HepG2 (cell line): ENCODE data around the gene KCNAB3. TPM values are rescaled to one million over a fixed set of nuclear protein-coding genes. Genes with fewer than 3 reads are reported as not detected.
A peak's percentile ranks its signal among the peaks of the same experiment; 100 is the strongest.

ENCODE experiments used
- ASH2L ChIP-seq: fragments of 300-600, 200-600 bp; sonication (generic); IDR thresholded peaks from 2 replicates; pipeline ENCODE4 v1.7.0; 2017; ENCODE audit warnings: low read depth, mild to moderate bottlenecking, moderate library complexity, mixed read lengths, low read length; ENCODE audit not compliant: insufficient read length
- ATF7-NPFF ChIP-seq: sonication (generic); formaldehyde crosslinking; IDR thresholded peaks from 2 replicates; pipeline ENCODE4 v1.8.1; 2023; ENCODE audit warnings: mild to moderate bottlenecking, low read depth, missing genetic modification reagents, moderate library complexity
- CENPX ChIP-seq: sonication (generic); formaldehyde crosslinking; IDR thresholded peaks from 2 replicates; pipeline ENCODE4 v1.9.0; 2021; ENCODE audit warnings: mild to moderate bottlenecking, missing genetic modification reagents, moderate library complexity
- DRAP1 ChIP-seq: IDR thresholded peaks from 2 replicates; pipeline ENCODE4 v1.6.1; 2016; ENCODE audit warnings: missing genetic modification reagents, missing compliant biosample characterization
- ESRRA ChIP-seq: sonication (generic); formaldehyde crosslinking; IDR thresholded peaks from 2 replicates; pipeline ENCODE4 v1.5.1; 2020; ENCODE audit warnings: mild to moderate bottlenecking, low read depth, missing genetic modification reagents
- MED8 ChIP-seq: sonication (generic); formaldehyde crosslinking; IDR thresholded peaks from 2 replicates; pipeline ENCODE4 v1.8.1; 2023; ENCODE audit warnings: mild to moderate bottlenecking, missing genetic modification reagents; ENCODE audit not compliant: insufficient replicate concordance
- MIXL1 ChIP-seq: IDR thresholded peaks from 2 replicates; pipeline ENCODE4 v1.6.1; 2016
- SNAI1 ChIP-seq: sonication (generic); formaldehyde crosslinking; IDR thresholded peaks from 2 replicates; pipeline ENCODE4 v1.5.0; 2020; ENCODE audit warnings: mild to moderate bottlenecking, missing genetic modification reagents, borderline replicate concordance
- SNAPC2 ChIP-seq: sonication (generic); formaldehyde crosslinking; IDR thresholded peaks from 2 replicates; pipeline ENCODE4 v1.8.1; 2022; ENCODE audit warnings: mild to moderate bottlenecking, missing genetic modification reagents
- ZBTB43 ChIP-seq: sonication (generic); formaldehyde crosslinking; conservative IDR thresholded peaks from 2 replicates; pipeline ENCODE4 v1.4.0; 2020; ENCODE audit warnings: missing genetic modification reagents
- ZFAT ChIP-seq: sonication (generic); formaldehyde crosslinking; conservative IDR thresholded peaks from 2 replicates; pipeline ENCODE4 v1.8.1; 2023; ENCODE audit warnings: missing genetic modification reagents, inconsistent platforms
- ZFYVE20 ChIP-seq: sonication (generic); formaldehyde crosslinking; IDR thresholded peaks from 2 replicates; pipeline ENCODE4 v1.8.0; 2023; ENCODE audit warnings: low read depth, mild to moderate bottlenecking, moderate library complexity, missing genetic modification reagents, borderline replicate concordance
- ZHX2 ChIP-seq, 2 experiments: sonication (generic) in 1 of 2; formaldehyde crosslinking in 1 of 2; IDR thresholded peaks; 2 replicates each; pipeline versions ENCODE4 v1.6.1 to v1.9.0; 2014 to 2022; ENCODE audit warnings: antibody characterized with exemption in 1 of 2, borderline replicate concordance in 1 of 2, inconsistent platforms in 1 of 2, low read depth in 1 of 2, missing genetic modification reagents in 1 of 2
- ZNF510 ChIP-seq: sonication (generic); formaldehyde crosslinking; IDR thresholded peaks from 2 replicates; pipeline ENCODE4 v1.4.0; 2020; ENCODE audit warnings: low read depth, mild to moderate bottlenecking, missing genetic modification reagents
- ZNF75D ChIP-seq: sonication (generic); formaldehyde crosslinking; IDR thresholded peaks from 2 replicates; pipeline ENCODE4 v1.8.1; 2023; ENCODE audit warnings: missing genetic modification reagents, mild to moderate bottlenecking, borderline replicate concordance
- polyA plus RNA-seq, 8 experiments: library from polyadenylated mRNA; depleted of rRNA in 3 of 8; stranded (reverse) in 7 of 8; unstranded in 1 of 8; fragments of >200 nt; fragmentation: Illumina TruSeq in 4 of 8; extraction: Trizol in 4 of 8; gene quantifications; 2 replicates each; pipeline versions ENCODE4 v1.2.1 to v1.2.3, GENCODE V29; 2011 to 2016; ENCODE audit warnings: low read depth in 4 of 8, missing spikeins in 1 of 8, mixed read lengths in 1 of 8; ENCODE audit not compliant: insufficient read depth in 1 of 8
- total RNA-seq, 5 experiments: library from RNA; depleted of rRNA; stranded (reverse); fragments of >200 nt; fragmentation: Illumina TruSeq; extraction: Trizol; gene quantifications; 2 replicates each; pipeline ENCODE4 v1.2.3, GENCODE V29; 2016; ENCODE audit warnings: low read depth in 1 of 5
- TF ChIP-seq, protein P1 (sequence below): sonication (generic); formaldehyde crosslinking; conservative IDR thresholded peaks from 2 replicates; pipeline ENCODE4 v1.8.1; 2023; ENCODE audit warnings: missing genetic modification reagents
- TF ChIP-seq, protein P2 (sequence below): sonication (generic); formaldehyde crosslinking; IDR thresholded peaks from 2 replicates; pipeline ENCODE4 v1.4.0; 2020; ENCODE audit warnings: low read depth, mild to moderate bottlenecking, missing genetic modification reagents

Gene KCNAB3
- total and polyA plus RNA-seq, 2 of the 13 experiments (the other 11 are each of a cell fraction or from before 2014, with no cell fraction given): 0.29 to 0.88 TPM

GRCh38 chr17:7915611-7916384, 13.9 kb downstream of the KCNAB3 start, which contains the start of gene RNF227 (continued):
- TF ChIP-seq ZBTB43 (CRISPR knock-in tag) (peak; percentile 86), ZNF510 (CRISPR knock-in tag) (0 out of 2 replicates have a peak, but pooled peaks have one; percentile 72), SNAI1 (CRISPR knock-in tag) (0 out of 2 replicates have a peak, but pooled peaks have one; percentile 66), SNAPC2 (CRISPR knock-in tag) (no peak), ZFYVE20 (peak; percentile 97), ZHX2 (IDR thresholded peaks at IDR 0.05; ENCODE audit: low read depth) (0 out of 2 replicates have a peak, but pooled peaks have one; percentile 33), ZHX2 (CRISPR knock-in tag; IDR thresholded peaks at IDR 0.05; ENCODE audit: borderline replicate concordance) (peak; percentile 94; the same call in 1 of the 2 replicates), ASH2L (no peak), MIXL1 (CRISPR knock-in tag) (no peak), ESRRA (CRISPR knock-in tag) (no peak; the same call in 1 of the 2 replicates), DRAP1 (no peak), CENPX (CRISPR knock-in tag) (no peak), ZNF75D (no peak), MED8 (CRISPR knock-in tag) (no peak), ZFAT (0 out of 2 replicates have a peak, but pooled peaks have one; percentile 80), ATF7-NPFF (CRISPR knock-in tag) (peak; percentile 94; the same call in 1 of the 2 replicates)
- TF ChIP-seq, protein P1, sequence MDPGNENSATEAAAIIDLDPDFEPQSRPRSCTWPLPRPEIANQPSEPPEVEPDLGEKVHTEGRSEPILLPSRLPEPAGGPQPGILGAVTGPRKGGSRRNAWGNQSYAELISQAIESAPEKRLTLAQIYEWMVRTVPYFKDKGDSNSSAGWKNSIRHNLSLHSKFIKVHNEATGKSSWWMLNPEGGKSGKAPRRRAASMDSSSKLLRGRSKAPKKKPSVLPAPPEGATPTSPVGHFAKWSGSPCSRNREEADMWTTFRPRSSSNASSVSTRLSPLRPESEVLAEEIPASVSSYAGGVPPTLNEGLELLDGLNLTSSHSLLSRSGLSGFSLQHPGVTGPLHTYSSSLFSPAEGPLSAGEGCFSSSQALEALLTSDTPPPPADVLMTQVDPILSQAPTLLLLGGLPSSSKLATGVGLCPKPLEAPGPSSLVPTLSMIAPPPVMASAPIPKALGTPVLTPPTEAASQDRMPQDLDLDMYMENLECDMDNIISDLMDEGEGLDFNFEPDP (CRISPR knock-in tag): 0 out of 2 replicates have a peak, but pooled peaks have one; percentile 68
- TF ChIP-seq, protein P2, sequence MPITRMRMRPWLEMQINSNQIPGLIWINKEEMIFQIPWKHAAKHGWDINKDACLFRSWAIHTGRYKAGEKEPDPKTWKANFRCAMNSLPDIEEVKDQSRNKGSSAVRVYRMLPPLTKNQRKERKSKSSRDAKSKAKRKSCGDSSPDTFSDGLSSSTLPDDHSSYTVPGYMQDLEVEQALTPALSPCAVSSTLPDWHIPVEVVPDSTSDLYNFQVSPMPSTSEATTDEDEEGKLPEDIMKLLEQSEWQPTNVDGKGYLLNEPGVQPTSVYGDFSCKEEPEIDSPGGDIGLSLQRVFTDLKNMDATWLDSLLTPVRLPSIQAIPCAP (CRISPR knock-in tag): no peak
